Measurements from ENCODE around the gene BCL2A1. TPM values are rescaled to one million over a fixed set of nuclear protein-coding genes. Genes with fewer than 3 reads are reported as not detected.
"Not testable (repeated sequence)": the region's sequence is repeated elsewhere in the genome, so short reads cannot be mapped to it uniquely, and the experiment has no call there.

Gene BCL2A1
- total RNA-seq, 1 donor from 2014 or later = 91.1 TPM

GRCh38 chr15:80012060-80012726 lies 41.2 kb upstream of the BCL2A1 start:
- no peak for TF ChIP-seq CTCF (IDR thresholded peaks at IDR 0.05)
- ATAC-seq (no peak), DNase-seq (no peak)
- no peak overlapping the region for H3K4me3 ChIP-seq
- H3K4me1 ChIP-seq = no peaks in the 10 kb centered on the region
- H3K27ac ChIP-seq = no peak overlapping the region
- no peaks in the 10 kb centered on the region for H3K27me3 ChIP-seq
- no peaks in the 10 kb centered on the region for H3K9me3 ChIP-seq
- intact Hi-C loops (cut with DNase I) = no loop called here
- H3K36me3 ChIP-seq = no peaks in the 10 kb centered on the region

- intact Hi-C loops (cut with DNase I) = no loop called here
- Histone ChIP-seq H3K9me3 (no peaks in the 10 kb centered on the region), H3K4me1 (no peaks in the 10 kb centered on the region), H3K4me3 (no peak overlapping the region), H3K27me3 (no peaks in the 10 kb centered on the region), H3K36me3 (no peaks in the 10 kb centered on the region), H3K27ac (no peak overlapping the region)
- ATAC-seq = no peak
- no peak for TF ChIP-seq CTCF (IDR thresholded peaks at IDR 0.05)
- DNase-seq = no peak
Observed at GRCh38 chr15:80011596-80011995, 40.6 kb upstream of the BCL2A1 start.

- DNase-seq; H3K27me3 ChIP-seq; H3K36me3 ChIP-seq; H3K9me3 ChIP-seq; intact Hi-C loops (cut with DNase I); H3K27ac ChIP-seq; ATAC-seq; H3K4me1 ChIP-seq; H3K4me3 ChIP-seq: not testable (repeated sequence)
Observed at GRCh38 chr15:80011041-80011523, 40.1 kb upstream of the BCL2A1 start.

- H3K9me3 ChIP-seq = no peaks in the 10 kb centered on the region
- H3K4me3 ChIP-seq = no peak overlapping the region
- peak; percentile 77 for ATAC-seq
- TF ChIP-seq CTCF (IDR thresholded peaks at IDR 0.05) = no peak
- no peaks in the 10 kb centered on the region for H3K4me1 ChIP-seq
- no peak for DNase-seq
- H3K27me3 ChIP-seq = no peaks in the 10 kb centered on the region
- intact Hi-C loops (cut with DNase I) = no loop called here
- no peak overlapping the region for H3K27ac ChIP-seq
- H3K36me3 ChIP-seq = no peaks in the 10 kb centered on the region
Observed at GRCh38 chr15:80010131-80010673, 39.2 kb upstream of the BCL2A1 start.

- ATAC-seq (no peak), DNase-seq (no peak)
- no peaks in the 10 kb centered on the region for H3K9me3 ChIP-seq
- H3K27me3 ChIP-seq = no peaks in the 10 kb centered on the region
- no peak overlapping the region for H3K27ac ChIP-seq
- H3K4me3 ChIP-seq = no peak overlapping the region
- TF ChIP-seq CTCF (IDR thresholded peaks at IDR 0.05) = no peak
- intact Hi-C loops (cut with DNase I) = no loop called here
- H3K4me1 ChIP-seq = no peaks in the 10 kb centered on the region
- H3K36me3 ChIP-seq = no peaks in the 10 kb centered on the region
Observed at GRCh38 chr15:80007532-80007931, 36.5 kb upstream of the BCL2A1 start.

GRCh38 chr15:80006946-80007345 lies 36.0 kb upstream of the BCL2A1 start:
- H3K9me3 ChIP-seq = no peaks in the 10 kb centered on the region
- H3K36me3 ChIP-seq = no peaks in the 10 kb centered on the region
- intact Hi-C loops (cut with DNase I) = no loop called here
- no peaks in the 10 kb centered on the region for H3K4me1 ChIP-seq
- ATAC-seq = no peak
- no peak for DNase-seq
- no peak overlapping the region for H3K4me3 ChIP-seq
- H3K27ac ChIP-seq = no peak overlapping the region
- no peak for TF ChIP-seq CTCF (IDR thresholded peaks at IDR 0.05)
- H3K27me3 ChIP-seq = no peaks in the 10 kb centered on the region
